Stimulated activated CD4-positive, alpha-beta T cell treated with anti-CD3 and anti-CD28 coated beads, Interleukin-12 subunit alpha, Interleukin-12 subunit beta, amount 100 ng/mL, for 24 hours (primary cell): ENCODE data around the gene SLC35F6.
"Not testable (repeated sequence)": the region's sequence is repeated elsewhere in the genome, so short reads cannot be mapped to it uniquely, and the experiment has no call there.

Source experiments
- DNase-seq, 2 experiments: peaks; one replicate each; pipeline ENCODE4 v3.0.0-alpha.2; 2020; ENCODE audit warnings: low read depth in 2 of 2

Gene SLC35F6

GRCh38 chr2:26756337-26756736 lies 7.7 kb upstream of the SLC35F6 start:
- DNase-seq, result no peak

- DNase-seq, result no peak
These were observed 6.0 kb upstream of the SLC35F6 start for GRCh38 chr2:26757873-26758789.

GRCh38 chr2:26758790-26759321 lies 5.2 kb upstream of the SLC35F6 start:
- no peak for DNase-seq

- no peak for DNase-seq
These were observed 4.2 kb upstream of the SLC35F6 start for GRCh38 chr2:26759845-26760244.

- not testable (repeated sequence) for DNase-seq
These were observed 3.1 kb upstream of the SLC35F6 start for GRCh38 chr2:26760991-26761390.

- DNase-seq, result no peak
These were observed 1.1 kb upstream of the SLC35F6 start for GRCh38 chr2:26763019-26763418.

GRCh38 chr2:26764906-26765305 lies 822 bp downstream of the SLC35F6 start:
- no peak for DNase-seq

GRCh38 chr2:26765475-26766200 lies 1.6 kb downstream of the SLC35F6 start:
- DNase-seq, result no peak

GRCh38 chr2:26767129-26767528 lies 3.0 kb downstream of the SLC35F6 start:
- DNase-seq, result no peak

- no peak for DNase-seq
These were observed 3.9 kb downstream of the SLC35F6 start for GRCh38 chr2:26767894-26768487.

GRCh38 chr2:26768759-26769088 lies 4.6 kb downstream of the SLC35F6 start:
- DNase-seq, result no peak

- DNase-seq, result no peak
These were observed 5.1 kb downstream of the SLC35F6 start for GRCh38 chr2:26769089-26769761.

- DNase-seq, result peak in 1 of 2 experiments; percentile 33
These were observed 7.0 kb downstream of the SLC35F6 start for GRCh38 chr2:26770986-26771586.

GRCh38 chr2:26772064-26773001 lies 8.2 kb downstream of the SLC35F6 start:
- no peak for DNase-seq

- no peak for DNase-seq
These were observed 12.2 kb downstream of the SLC35F6 start for GRCh38 chr2:26776195-26776800.

- no peak for DNase-seq
These were observed 14.0 kb downstream of the SLC35F6 start for GRCh38 chr2:26778098-26778497.

GRCh38 chr2:26778507-26778906 lies 14.4 kb downstream of the SLC35F6 start:
- no peak for DNase-seq

- DNase-seq, result no peak
These were observed 16.2 kb downstream of the SLC35F6 start for GRCh38 chr2:26780203-26780760.

GRCh38 chr2:26782876-26783704 lies 19.0 kb downstream of the SLC35F6 start:
- no peak for DNase-seq
